ENCODE measurements around the gene CHI3L2.
A peak's percentile ranks its signal among the peaks of the same experiment; 100 is the strongest.

CHI3L2 gene, protein sequence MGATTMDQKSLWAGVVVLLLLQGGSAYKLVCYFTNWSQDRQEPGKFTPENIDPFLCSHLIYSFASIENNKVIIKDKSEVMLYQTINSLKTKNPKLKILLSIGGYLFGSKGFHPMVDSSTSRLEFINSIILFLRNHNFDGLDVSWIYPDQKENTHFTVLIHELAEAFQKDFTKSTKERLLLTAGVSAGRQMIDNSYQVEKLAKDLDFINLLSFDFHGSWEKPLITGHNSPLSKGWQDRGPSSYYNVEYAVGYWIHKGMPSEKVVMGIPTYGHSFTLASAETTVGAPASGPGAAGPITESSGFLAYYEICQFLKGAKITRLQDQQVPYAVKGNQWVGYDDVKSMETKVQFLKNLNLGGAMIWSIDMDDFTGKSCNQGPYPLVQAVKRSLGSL

GRCh38 chr1:111227434-111227833 is at the start of gene CHI3L2:
TSS of gene CHI3L2 (plus strand) at chr1:111227713. CDS start at chr1:111227730, 17 bp downstream.
- Histone ChIP-seq H3K4me3 (no peak within 1 kb of the TSS), H3K9me3 (no peaks in the 10 kb centered on the region), H3K27ac (peak within 1 kb of the TSS; percentile 22 to 53), H3K36me3 (no peaks in the 10 kb centered on the region), H3K27me3 (no peaks in the 10 kb centered on the region), H3K4me1 (peaks cover 0 to 27% (median 21%) of the 10 kb centered on the region in 4 donors)
- TF ChIP-seq, protein P1, sequence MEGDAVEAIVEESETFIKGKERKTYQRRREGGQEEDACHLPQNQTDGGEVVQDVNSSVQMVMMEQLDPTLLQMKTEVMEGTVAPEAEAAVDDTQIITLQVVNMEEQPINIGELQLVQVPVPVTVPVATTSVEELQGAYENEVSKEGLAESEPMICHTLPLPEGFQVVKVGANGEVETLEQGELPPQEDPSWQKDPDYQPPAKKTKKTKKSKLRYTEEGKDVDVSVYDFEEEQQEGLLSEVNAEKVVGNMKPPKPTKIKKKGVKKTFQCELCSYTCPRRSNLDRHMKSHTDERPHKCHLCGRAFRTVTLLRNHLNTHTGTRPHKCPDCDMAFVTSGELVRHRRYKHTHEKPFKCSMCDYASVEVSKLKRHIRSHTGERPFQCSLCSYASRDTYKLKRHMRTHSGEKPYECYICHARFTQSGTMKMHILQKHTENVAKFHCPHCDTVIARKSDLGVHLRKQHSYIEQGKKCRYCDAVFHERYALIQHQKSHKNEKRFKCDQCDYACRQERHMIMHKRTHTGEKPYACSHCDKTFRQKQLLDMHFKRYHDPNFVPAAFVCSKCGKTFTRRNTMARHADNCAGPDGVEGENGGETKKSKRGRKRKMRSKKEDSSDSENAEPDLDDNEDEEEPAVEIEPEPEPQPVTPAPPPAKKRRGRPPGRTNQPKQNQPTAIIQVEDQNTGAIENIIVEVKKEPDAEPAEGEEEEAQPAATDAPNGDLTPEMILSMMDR (IDR thresholded peaks at IDR 0.05): no peak
- DNase-seq: peak in 1 of 2 donors; percentile 51
- intact Hi-C loops (cut with DNase I; ENCODE audit: low total_unique reads): no loop called here

DNA sequence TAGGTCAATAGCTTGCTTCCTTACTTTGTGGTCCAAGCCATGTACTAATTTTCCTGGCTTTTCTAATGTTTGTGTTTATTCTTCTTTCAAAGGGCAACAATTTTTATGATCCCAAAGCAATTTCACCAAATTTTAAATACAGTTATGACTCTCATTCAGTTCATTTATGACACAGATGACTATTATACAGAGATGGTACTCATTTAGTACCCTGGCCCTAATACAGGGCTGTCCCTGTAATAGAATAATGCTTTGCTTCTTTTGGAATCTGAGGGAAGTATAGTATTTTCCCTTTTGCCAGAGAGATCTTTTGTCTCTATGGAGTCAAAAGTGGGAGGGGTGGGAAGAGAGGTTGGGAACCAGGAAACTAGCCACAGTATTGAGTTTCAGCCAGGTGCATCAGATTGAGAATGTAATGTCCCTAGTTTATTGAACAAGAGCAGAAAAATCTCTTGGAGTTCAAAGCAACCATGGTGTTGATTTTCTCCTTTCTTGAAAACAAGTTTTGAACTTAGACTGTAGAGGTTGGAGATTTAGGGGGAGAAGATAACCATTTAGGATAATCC is 47.5 kb upstream of the CHI3L2 start:
- Histone ChIP-seq H3K4me3 (no peak overlapping the region), H3K4me1 (no peaks in the 10 kb centered on the region), H3K27ac (no peak overlapping the region), H3K36me3 (peaks cover 32 to 42% (median 34%) of the 10 kb centered on the region in 3 donors), H3K9me3 (no peaks in the 10 kb centered on the region), H3K27me3 (no peaks in the 10 kb centered on the region)
- intact Hi-C loops (cut with DNase I; ENCODE audit: low total_unique reads): no loop called here
- no peak for DNase-seq
- TF ChIP-seq, protein P1 (IDR thresholded peaks at IDR 0.05): no peak

DNA sequence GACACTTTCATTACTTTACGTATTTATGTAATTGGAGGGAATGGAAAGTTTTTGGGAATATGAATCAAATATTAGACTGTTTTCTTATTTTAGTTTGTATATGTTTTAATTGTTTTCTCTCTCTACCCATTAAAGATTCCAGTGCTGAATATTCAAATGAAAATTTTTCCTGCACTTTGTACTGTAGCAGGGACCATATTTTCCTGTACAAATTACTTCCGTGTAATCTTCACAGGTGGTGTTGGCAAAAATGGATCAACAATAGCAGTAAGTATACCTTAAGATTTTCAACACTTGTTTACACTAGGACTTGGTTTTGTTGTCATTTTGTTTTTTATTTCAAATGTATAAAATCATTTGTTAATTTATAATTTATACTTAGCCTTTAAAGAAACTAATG is 45.5 kb upstream of the CHI3L2 start:
- H3K36me3 ChIP-seq: peaks cover 43 to 50% (median 49%) of the 10 kb centered on the region in 3 donors
- no peaks in the 10 kb centered on the region for H3K4me1 ChIP-seq
- intact Hi-C loops (cut with DNase I; ENCODE audit: low total_unique reads): no loop called here
- no peak for DNase-seq
- H3K27ac ChIP-seq: no peak overlapping the region
- H3K9me3 ChIP-seq: no peaks in the 10 kb centered on the region
- TF ChIP-seq, protein P1 (IDR thresholded peaks at IDR 0.05): no peak
- H3K4me3 ChIP-seq: no peak overlapping the region
- H3K27me3 ChIP-seq: no peaks in the 10 kb centered on the region

- no peaks in the 10 kb centered on the region for H3K9me3 ChIP-seq
- intact Hi-C loops (cut with DNase I; ENCODE audit: low total_unique reads): no loop called here
- TF ChIP-seq, protein P1 (IDR thresholded peaks at IDR 0.05): no peak
- no peak overlapping the region for H3K4me3 ChIP-seq
- H3K27ac ChIP-seq: no peak overlapping the region
- no peak for DNase-seq
- H3K27me3 ChIP-seq: no peaks in the 10 kb centered on the region
- H3K4me1 ChIP-seq: no peaks in the 10 kb centered on the region
- H3K36me3 ChIP-seq: peaks cover 56 to 63% (median 57%) of the 10 kb centered on the region in 3 donors
These were observed 44.0 kb upstream of the CHI3L2 start for GRCh38 chr1:111183308-111184069.

DNA sequence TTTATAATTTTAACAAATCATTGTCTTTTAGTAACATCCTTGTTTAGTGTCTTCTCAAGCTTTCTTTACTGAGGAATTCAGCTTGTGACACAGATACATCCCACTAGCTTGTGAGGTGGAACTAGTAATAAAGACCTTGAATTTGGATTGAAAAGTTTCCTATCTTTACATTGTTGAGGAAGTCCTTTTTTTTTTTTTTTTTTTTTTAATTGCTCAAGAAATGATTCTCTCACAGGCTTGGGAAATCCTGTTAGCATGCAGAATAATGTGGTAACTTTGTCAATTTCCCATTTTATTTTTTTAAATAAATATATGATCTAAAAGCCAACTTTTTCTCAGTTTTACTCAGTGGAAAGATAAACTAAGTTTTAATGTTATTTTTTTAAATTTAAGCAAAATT is 42.9 kb upstream of the CHI3L2 start:
- Histone ChIP-seq H3K27me3 (no peaks in the 10 kb centered on the region), H3K36me3 (peaks cover 59 to 68% (median 60%) of the 10 kb centered on the region in 3 donors), H3K9me3 (no peaks in the 10 kb centered on the region), H3K4me3 (no peak overlapping the region), H3K27ac (no peak overlapping the region), H3K4me1 (no peaks in the 10 kb centered on the region)
- TF ChIP-seq, protein P1 (IDR thresholded peaks at IDR 0.05): no peak
- no peak for DNase-seq
- intact Hi-C loops (cut with DNase I; ENCODE audit: low total_unique reads): no loop called here

All from tibial artery (tissue), 4 donors.